ENCODE measurements around the gene CBARP.

The CBARP gene

DNA sequence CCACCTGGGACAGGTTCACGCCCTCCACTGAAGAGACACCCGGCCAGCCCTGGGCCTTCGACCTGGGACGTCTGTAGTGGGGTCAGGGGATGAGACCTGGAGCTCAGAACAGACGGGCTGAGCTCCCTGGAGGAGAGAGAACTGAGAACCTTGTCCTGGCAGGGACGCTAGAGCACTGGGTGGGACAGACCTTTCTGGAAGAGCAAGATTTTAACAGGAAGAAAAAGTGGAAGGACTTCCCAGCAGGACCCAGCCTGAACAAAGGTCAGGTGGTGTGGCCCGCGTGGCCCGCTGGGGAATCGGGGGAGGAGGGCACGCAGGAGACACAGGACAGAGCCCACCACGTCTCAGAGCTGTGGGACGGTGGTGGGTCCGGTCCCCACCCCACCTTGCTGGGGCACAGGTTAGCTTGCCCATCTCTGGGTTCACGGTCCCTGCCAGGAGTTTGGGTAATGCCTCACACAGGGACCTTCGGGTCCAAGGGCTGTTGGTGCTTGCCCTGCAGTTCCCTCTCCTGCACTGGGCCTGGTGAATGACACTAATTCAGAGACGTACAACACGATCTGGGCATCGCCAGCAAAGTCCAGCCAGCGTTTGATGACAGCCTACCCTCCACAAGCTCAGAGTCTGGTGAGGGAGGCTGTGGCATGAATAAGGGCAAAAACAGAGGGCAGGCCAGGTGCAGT, 46.6 kb upstream of the CBARP start:
- peaks cover under 1% of the 10 kb centered on the region; the same call in 1 of the 2 replicates for H3K36me3 ChIP-seq (ENCODE audit: low read depth)
- DNase-seq (ENCODE audit: low spot score) (no peak), ATAC-seq (ENCODE audit: low read depth) (no peak)
- peaks cover 35% of the 10 kb centered on the region for H3K27me3 ChIP-seq (ENCODE audit: insufficient read depth, poor library complexity, severe bottlenecking)
- H3K27ac ChIP-seq (ENCODE audit: poor library complexity, severe bottlenecking) = no peak overlapping the region
- H3K9me3 ChIP-seq (ENCODE audit: severe bottlenecking) = no peaks in the 10 kb centered on the region
- H3K4me1 ChIP-seq (ENCODE audit: insufficient read depth, poor library complexity, severe bottlenecking) = no peaks in the 10 kb centered on the region
- TF ChIP-seq, protein P1, sequence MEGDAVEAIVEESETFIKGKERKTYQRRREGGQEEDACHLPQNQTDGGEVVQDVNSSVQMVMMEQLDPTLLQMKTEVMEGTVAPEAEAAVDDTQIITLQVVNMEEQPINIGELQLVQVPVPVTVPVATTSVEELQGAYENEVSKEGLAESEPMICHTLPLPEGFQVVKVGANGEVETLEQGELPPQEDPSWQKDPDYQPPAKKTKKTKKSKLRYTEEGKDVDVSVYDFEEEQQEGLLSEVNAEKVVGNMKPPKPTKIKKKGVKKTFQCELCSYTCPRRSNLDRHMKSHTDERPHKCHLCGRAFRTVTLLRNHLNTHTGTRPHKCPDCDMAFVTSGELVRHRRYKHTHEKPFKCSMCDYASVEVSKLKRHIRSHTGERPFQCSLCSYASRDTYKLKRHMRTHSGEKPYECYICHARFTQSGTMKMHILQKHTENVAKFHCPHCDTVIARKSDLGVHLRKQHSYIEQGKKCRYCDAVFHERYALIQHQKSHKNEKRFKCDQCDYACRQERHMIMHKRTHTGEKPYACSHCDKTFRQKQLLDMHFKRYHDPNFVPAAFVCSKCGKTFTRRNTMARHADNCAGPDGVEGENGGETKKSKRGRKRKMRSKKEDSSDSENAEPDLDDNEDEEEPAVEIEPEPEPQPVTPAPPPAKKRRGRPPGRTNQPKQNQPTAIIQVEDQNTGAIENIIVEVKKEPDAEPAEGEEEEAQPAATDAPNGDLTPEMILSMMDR (IDR thresholded peaks at IDR 0.05; ENCODE audit: poor library complexity, severe bottlenecking) = no peak
- H3K4me3 ChIP-seq (ENCODE audit: severe bottlenecking) = no peak overlapping the region

DNA sequence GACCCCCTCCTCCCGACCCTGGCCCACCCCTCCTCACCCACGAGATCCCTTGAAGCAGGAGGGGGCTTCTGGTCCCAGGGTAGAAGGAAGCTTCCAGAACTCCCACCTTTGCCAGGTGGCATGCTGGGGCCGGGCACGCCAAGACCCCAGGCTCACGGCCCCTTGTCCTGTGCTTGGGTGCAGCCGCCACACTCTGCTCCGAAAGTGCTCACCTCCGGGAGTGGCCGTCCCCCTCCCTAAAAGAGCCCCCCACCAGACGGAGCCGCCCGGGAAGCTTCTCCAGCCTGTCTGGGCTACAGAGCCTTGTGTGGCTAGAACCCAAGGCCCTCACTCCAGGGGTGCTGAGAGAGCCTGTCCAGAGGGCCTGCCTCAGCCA, 46.1 kb upstream of the CBARP start:
- Histone ChIP-seq H3K4me1 (ENCODE audit: insufficient read depth, poor library complexity, severe bottlenecking) (no peaks in the 10 kb centered on the region), H3K9me3 (ENCODE audit: severe bottlenecking) (no peaks in the 10 kb centered on the region)

DNA sequence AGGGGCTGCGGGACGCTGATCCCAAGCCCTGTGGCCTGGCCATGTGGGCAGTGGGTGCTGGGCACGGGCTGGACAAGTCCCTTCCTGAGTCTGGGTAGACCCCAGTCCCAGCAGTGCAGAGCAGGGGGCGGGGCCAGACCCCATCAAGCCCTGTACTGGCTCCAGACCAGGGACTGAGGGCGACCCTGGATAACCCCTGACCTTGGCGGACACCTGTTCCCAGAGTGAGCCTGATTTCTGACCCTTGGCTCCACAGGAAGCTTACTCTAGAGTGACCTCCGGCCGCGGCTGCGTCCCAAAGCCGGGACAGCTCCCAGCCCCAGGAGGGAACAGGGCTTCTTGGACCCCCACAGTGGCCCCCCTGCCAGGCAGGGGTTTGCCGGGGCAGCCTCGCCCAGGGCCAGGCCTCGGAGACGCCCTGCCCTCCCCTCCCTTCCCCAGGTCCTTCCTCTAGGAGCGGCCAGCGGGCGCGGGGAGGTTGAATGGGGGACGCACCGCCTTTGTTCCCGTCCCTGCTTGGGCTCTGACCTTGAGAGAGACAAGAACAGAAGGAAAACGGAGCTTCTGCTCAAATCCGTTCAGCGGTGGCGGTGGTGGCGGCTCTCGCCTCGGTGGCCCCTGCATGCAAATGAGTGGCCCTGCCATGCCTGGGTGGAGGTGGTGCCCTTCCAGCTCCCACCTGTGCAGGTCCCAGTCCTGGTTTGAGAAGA, 45.6 kb upstream of the CBARP start:
- no peak for ATAC-seq (ENCODE audit: low read depth)
- H3K4me3 ChIP-seq (ENCODE audit: severe bottlenecking) = no peak overlapping the region
- peaks cover 6% of the 10 kb centered on the region; the same call in 1 of the 2 replicates for H3K36me3 ChIP-seq (ENCODE audit: low read depth)
- H3K27ac ChIP-seq (ENCODE audit: poor library complexity, severe bottlenecking) = no peak overlapping the region
- no peak for DNase-seq (ENCODE audit: low spot score)
- H3K9me3 ChIP-seq (ENCODE audit: severe bottlenecking) = no peaks in the 10 kb centered on the region
- H3K27me3 ChIP-seq (ENCODE audit: insufficient read depth, poor library complexity, severe bottlenecking) = peaks cover 35% of the 10 kb centered on the region
- H3K4me1 ChIP-seq (ENCODE audit: insufficient read depth, poor library complexity, severe bottlenecking) = no peaks in the 10 kb centered on the region
- TF ChIP-seq, protein P1 (IDR thresholded peaks at IDR 0.05; ENCODE audit: poor library complexity, severe bottlenecking) = no peak

More for the DNA sequence above, 46.1 kb upstream of the CBARP start:
- peaks cover 35% of the 10 kb centered on the region for H3K27me3 ChIP-seq (ENCODE audit: insufficient read depth, poor library complexity, severe bottlenecking)
- DNase-seq (ENCODE audit: low spot score) (no peak), ATAC-seq (ENCODE audit: low read depth) (no peak)
- TF ChIP-seq, protein P1 (IDR thresholded peaks at IDR 0.05; ENCODE audit: poor library complexity, severe bottlenecking) = no peak
- H3K36me3 ChIP-seq (ENCODE audit: low read depth) = peaks cover 6% of the 10 kb centered on the region; the same call in 1 of the 2 replicates
- no peak overlapping the region for H3K27ac ChIP-seq (ENCODE audit: poor library complexity, severe bottlenecking)
- no peak overlapping the region for H3K4me3 ChIP-seq (ENCODE audit: severe bottlenecking)

DNA sequence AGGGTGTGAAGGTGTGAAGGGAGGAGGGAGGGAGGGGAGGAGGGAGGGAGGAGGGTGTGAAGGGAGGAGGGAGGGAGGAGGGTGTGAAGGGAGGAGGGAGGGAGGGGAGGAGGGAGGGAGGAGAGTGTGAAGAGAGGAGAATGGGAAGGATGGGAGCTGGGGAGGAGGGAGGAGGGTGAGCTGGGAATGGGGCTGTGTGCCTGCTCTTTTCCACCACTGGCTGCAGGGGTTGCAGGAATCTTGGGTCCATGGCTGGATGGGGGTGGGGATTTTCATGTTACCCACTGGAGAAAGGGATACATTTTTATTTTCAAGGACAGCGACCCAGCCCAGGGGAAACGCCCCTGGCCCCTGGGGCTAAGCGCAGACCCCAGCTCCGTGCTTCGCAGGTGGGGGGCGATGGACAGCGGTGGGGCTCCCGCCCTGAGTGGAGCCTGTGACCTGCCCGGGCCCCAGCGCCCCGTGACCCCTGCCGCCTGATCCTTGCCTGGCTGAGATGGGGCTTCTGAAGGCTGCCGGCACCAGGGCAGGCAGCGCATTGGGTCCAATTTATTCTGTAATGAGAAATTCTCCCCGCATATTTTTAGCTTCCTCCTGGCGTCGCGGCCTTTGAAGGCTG, 44.9 kb upstream of the CBARP start:
- ATAC-seq (ENCODE audit: low read depth) = no peak
- H3K4me1 ChIP-seq (ENCODE audit: insufficient read depth, poor library complexity, severe bottlenecking) = no peaks in the 10 kb centered on the region
- H3K36me3 ChIP-seq (ENCODE audit: low read depth) = peaks cover 6% of the 10 kb centered on the region; the same call in 1 of the 2 replicates
- no peak overlapping the region for H3K27ac ChIP-seq (ENCODE audit: poor library complexity, severe bottlenecking)
- peaks cover 30% of the 10 kb centered on the region for H3K27me3 ChIP-seq (ENCODE audit: insufficient read depth, poor library complexity, severe bottlenecking)
- no peak for DNase-seq (ENCODE audit: low spot score)
- TF ChIP-seq, protein P1 (IDR thresholded peaks at IDR 0.05; ENCODE audit: poor library complexity, severe bottlenecking) = no peak
- no peak overlapping the region for H3K4me3 ChIP-seq (ENCODE audit: severe bottlenecking)
- no peaks in the 10 kb centered on the region for H3K9me3 ChIP-seq (ENCODE audit: severe bottlenecking)
